ENCODE data around the gene SLC30A3.

Gene SLC30A3

GRCh38 chr2:27250652-27251379, 12.0 kb downstream of the SLC30A3 start:
- in situ Hi-C loops (cut with MboI; ENCODE audit: low sequenced_read_pairs, unreplicated experiment) = no loop called here
- TF ChIP-seq CTCF (IDR thresholded peaks at IDR 0.05; ENCODE audit: borderline replicate concordance, control extremely low read depth, extremely low read depth, insufficient read depth, missing control alignments) = no peak
- DNase-seq (ENCODE audit: low spot score) = no peak

DNA sequence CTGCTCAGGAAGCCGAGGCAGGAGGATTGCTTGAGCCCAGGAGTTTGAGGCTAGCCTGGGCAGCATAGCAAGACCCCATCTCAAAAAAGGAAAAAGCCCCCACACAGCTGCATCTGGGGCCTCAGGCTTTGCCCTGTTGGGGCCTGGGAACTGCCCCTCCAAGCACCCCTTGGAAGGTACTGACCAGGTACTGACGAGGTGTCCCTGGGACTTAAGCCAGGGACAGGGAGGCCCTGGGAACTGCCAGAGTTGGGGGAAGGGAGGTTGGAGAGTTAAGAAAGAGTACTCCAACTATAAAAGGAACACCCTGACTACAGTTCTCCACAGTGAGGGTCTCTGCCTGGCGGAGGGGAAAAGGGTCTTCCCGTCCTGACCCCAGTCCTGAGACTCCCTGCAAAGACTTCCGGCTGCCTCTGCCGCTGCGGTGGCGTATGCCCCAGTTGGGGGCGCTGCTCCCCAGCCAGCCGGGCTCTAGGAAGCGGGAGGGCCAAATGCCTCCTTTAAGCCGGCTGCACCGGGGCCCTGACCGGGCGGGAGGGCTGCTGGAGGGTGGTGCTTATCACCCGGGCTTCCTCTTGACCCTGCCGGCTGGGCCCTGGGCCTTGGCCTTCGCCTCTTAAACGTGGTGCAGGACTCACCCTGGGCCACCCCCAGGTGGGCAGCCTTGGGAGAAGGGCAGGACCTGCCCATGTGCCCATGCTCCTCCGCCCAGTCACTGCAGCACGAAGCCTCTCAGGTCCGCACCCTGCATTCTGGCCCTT, 12.8 kb downstream of the SLC30A3 start:
- in situ Hi-C loops (cut with MboI; ENCODE audit: low sequenced_read_pairs, unreplicated experiment) = no loop called here
- peak; percentile 88 for TF ChIP-seq CTCF (IDR thresholded peaks at IDR 0.05; ENCODE audit: borderline replicate concordance, control extremely low read depth, extremely low read depth, insufficient read depth, missing control alignments)
- peak; percentile 88 for DNase-seq (ENCODE audit: low spot score)

- TF ChIP-seq CTCF (IDR thresholded peaks at IDR 0.05; ENCODE audit: borderline replicate concordance, control extremely low read depth, extremely low read depth, insufficient read depth, missing control alignments) = no peak
- in situ Hi-C loops (cut with MboI; ENCODE audit: low sequenced_read_pairs, unreplicated experiment) = no loop called here
- no peak for DNase-seq (ENCODE audit: low spot score)
Measured at GRCh38 chr2:27249159-27249890, 13.5 kb downstream of the SLC30A3 start.

GRCh38 chr2:27247893-27248292, 15.0 kb downstream of the SLC30A3 start:
- in situ Hi-C loops (cut with MboI; ENCODE audit: low sequenced_read_pairs, unreplicated experiment) = no loop called here
- TF ChIP-seq CTCF (IDR thresholded peaks at IDR 0.05; ENCODE audit: borderline replicate concordance, control extremely low read depth, extremely low read depth, insufficient read depth, missing control alignments) = no peak
- DNase-seq (ENCODE audit: low spot score) = no peak

GRCh38 chr2:27245626-27246025, 17.2 kb downstream of the SLC30A3 start:
- in situ Hi-C loops (cut with MboI; ENCODE audit: low sequenced_read_pairs, unreplicated experiment) = no loop called here
- no peak for TF ChIP-seq CTCF (IDR thresholded peaks at IDR 0.05; ENCODE audit: borderline replicate concordance, control extremely low read depth, extremely low read depth, insufficient read depth, missing control alignments)
- no peak for DNase-seq (ENCODE audit: low spot score)

GRCh38 chr2:27245116-27245515, 17.7 kb downstream of the SLC30A3 start:
- in situ Hi-C loops (cut with MboI; ENCODE audit: low sequenced_read_pairs, unreplicated experiment) = no loop called here
- TF ChIP-seq CTCF (IDR thresholded peaks at IDR 0.05; ENCODE audit: borderline replicate concordance, control extremely low read depth, extremely low read depth, insufficient read depth, missing control alignments) = no peak
- no peak for DNase-seq (ENCODE audit: low spot score)
